Astrocyte of the spinal cord (primary cell): ENCODE data around the gene RALGPS1.

Experiments
- DNase-seq: peaks from one replicate; pipeline ENCODE4 v3.0.0; 2011; ENCODE audit warnings: low read depth, low spot score
- H3K4me3 ChIP-seq: 2 replicates; pipeline ENCODE4 v1.5.1; 2011; ENCODE audit warnings: low read depth, mild to moderate bottlenecking, low read length, moderate library complexity
- CTCF ChIP-seq: IDR thresholded peaks from 2 replicates; pipeline ENCODE4 v1.5.1; 2012; ENCODE audit warnings: low read depth, mild to moderate bottlenecking, low read length, inconsistent platforms
- in situ Hi-C: cut with HindIII; loops from 2 replicates; pipeline ENCODE4 v1.10.0; 2017; ENCODE audit warnings: low sequenced_read_pairs

RALGPS1 gene

GRCh38 chr9:127195976-127196825 lies 281.6 kb downstream of the RALGPS1 start:
- DNase-seq: no peak
- in situ Hi-C loops: no loop called here

GRCh38 chr9:127196826-127197145 lies 282.2 kb downstream of the RALGPS1 start:
- no peak for TF ChIP-seq CTCF
- in situ Hi-C loops: no loop called here
- DNase-seq: no peak
- no peak overlapping the region for H3K4me3 ChIP-seq

More at GRCh38 chr9:127195976-127196825, 281.6 kb downstream of the RALGPS1 start:
- no peak for TF ChIP-seq CTCF
- no peak overlapping the region for H3K4me3 ChIP-seq

GRCh38 chr9:127197186-127197860 lies 282.7 kb downstream of the RALGPS1 start:
- no peak for DNase-seq
- H3K4me3 ChIP-seq: no peak overlapping the region
- TF ChIP-seq CTCF: no peak
- in situ Hi-C loops: no loop called here

GRCh38 chr9:127197861-127198430 lies 283.4 kb downstream of the RALGPS1 start:
- no peak for TF ChIP-seq CTCF
- DNase-seq: no peak
- in situ Hi-C loops: no loop called here
- H3K4me3 ChIP-seq: no peak overlapping the region

DNA sequence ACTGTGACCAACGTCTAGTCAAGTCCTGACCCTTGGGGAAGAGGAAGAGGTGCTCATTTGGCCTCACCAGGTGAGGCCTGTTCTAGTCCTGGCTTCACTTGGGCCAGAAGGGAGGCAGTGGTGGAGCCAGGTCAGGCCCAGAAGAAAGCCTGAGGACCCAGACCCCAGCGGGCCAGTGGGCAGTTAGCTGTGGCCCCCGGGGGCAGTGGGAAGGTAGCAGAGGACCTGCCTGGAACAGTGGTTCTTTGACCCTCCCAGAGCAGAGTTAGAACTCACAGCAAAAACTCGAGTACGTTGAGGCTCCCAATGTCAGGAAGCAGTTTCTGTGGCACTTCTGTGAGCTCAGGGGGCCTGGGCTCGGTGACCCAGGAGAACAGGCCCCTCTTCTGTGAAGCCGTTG lies 284.0 kb downstream of the RALGPS1 start:
- in situ Hi-C loops: no loop called here
- no peak for TF ChIP-seq CTCF
- no peak for DNase-seq
- no peak overlapping the region for H3K4me3 ChIP-seq

- in situ Hi-C loops: no loop called here
- DNase-seq: peak; percentile 77
- H3K4me3 ChIP-seq: no peak overlapping the region
- peak; percentile 86 for TF ChIP-seq CTCF
These were observed 284.6 kb downstream of the RALGPS1 start for GRCh38 chr9:127199001-127199791.
